Ishikawa (cell line): Measurements from ENCODE around the gene NPAS2.

Source experiments
- CEBPB ChIP-seq: IDR thresholded peaks from 2 replicates; pipeline ENCODE4 v1.6.1; 2012
- CREB1 ChIP-seq: IDR thresholded peaks from 2 replicates; pipeline ENCODE4 v1.6.1; 2012; ENCODE audit warnings: low read depth
- EGR1 ChIP-seq: IDR thresholded peaks from 2 replicates; pipeline ENCODE4 v1.6.1; 2012
- EP300 ChIP-seq: IDR thresholded peaks from 2 replicates; pipeline ENCODE4 v1.6.1; 2012; ENCODE audit warnings: borderline replicate concordance
- FOXM1 ChIP-seq: IDR thresholded peaks from 2 replicates; pipeline ENCODE4 v1.6.1; 2012; ENCODE audit warnings: low read depth, borderline replicate concordance
- NFIC ChIP-seq: IDR thresholded peaks from 2 replicates; pipeline ENCODE4 v1.6.1; 2012
- RAD21 ChIP-seq: IDR thresholded peaks from 2 replicates; pipeline ENCODE4 v1.6.1; 2012; ENCODE audit warnings: low read depth
- REST ChIP-seq: IDR thresholded peaks from 2 replicates; pipeline ENCODE4 v1.6.1; 2012; ENCODE audit warnings: low read depth, mild to moderate bottlenecking
- TAF1 ChIP-seq: IDR thresholded peaks from 2 replicates; pipeline ENCODE4 v1.6.1; 2012; ENCODE audit warnings: low read depth, mild to moderate bottlenecking
- TCF12 ChIP-seq: IDR thresholded peaks from 2 replicates; pipeline ENCODE4 v1.6.1; 2012; ENCODE audit warnings: low read depth
- TEAD4 ChIP-seq: IDR thresholded peaks from 2 replicates; pipeline ENCODE4 v1.6.1; 2012
- USF1 ChIP-seq: IDR thresholded peaks from 2 replicates; pipeline ENCODE4 v1.6.1; 2012
- YY1 ChIP-seq: IDR thresholded peaks from 2 replicates; pipeline ENCODE4 v1.6.1; 2012; ENCODE audit warnings: low read depth
- ZBTB7A ChIP-seq: IDR thresholded peaks from 2 replicates; pipeline ENCODE4 v1.6.1; 2012; ENCODE audit warnings: low read depth
- TF ChIP-seq, protein P1 (sequence below): IDR thresholded peaks from 2 replicates; pipeline ENCODE4 v1.6.1; 2012

NPAS2 gene

DNA sequence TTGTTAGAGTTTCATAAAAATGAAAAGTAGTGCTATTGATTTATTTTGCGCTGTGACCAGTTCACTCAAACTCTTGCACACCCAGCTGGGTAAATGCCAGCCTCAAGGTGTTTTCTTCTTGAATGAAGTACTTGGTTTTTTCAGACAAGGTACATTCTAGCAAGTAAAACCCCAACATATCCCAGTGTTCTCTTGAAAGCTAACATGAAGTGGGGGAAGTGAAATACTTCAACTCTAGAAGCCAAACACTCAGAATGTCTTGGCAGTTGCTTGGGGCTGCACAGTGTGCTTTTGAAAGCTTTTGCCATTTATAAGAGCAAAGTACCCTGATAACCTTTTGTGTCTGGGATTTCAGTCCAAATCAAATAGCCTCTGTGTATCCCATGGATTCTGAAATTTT lies 13.4 kb downstream of the NPAS2 start:
- TF ChIP-seq EGR1: no peak
- TF ChIP-seq, protein P1, sequence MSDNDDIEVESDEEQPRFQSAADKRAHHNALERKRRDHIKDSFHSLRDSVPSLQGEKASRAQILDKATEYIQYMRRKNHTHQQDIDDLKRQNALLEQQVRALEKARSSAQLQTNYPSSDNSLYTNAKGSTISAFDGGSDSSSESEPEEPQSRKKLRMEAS: no peak
- no peak for TF ChIP-seq TAF1
- TF ChIP-seq REST: no peak
- no peak for TF ChIP-seq TCF12
- no peak for TF ChIP-seq YY1
- no peak for TF ChIP-seq NFIC
- TF ChIP-seq CREB1: no peak
- no peak for TF ChIP-seq CEBPB
- no peak for TF ChIP-seq RAD21
- TF ChIP-seq TEAD4: no peak
- TF ChIP-seq ZBTB7A: no peak
- no peak for TF ChIP-seq EP300
- no peak for TF ChIP-seq FOXM1
- TF ChIP-seq USF1: no peak

- TF ChIP-seq NFIC (no peak), FOXM1 (no peak), TEAD4 (no peak)
Measured at GRCh38 chr2:100834221-100834620, 14.3 kb downstream of the NPAS2 start.

GRCh38 chr2:100835006-100835659 lies 15.2 kb downstream of the NPAS2 start:
- TF ChIP-seq EP300: no peak
- TF ChIP-seq FOXM1: no peak
- TF ChIP-seq, protein P1: no peak
- TF ChIP-seq TEAD4: no peak
- no peak for TF ChIP-seq CEBPB
- no peak for TF ChIP-seq TAF1
- TF ChIP-seq NFIC: no peak
- no peak for TF ChIP-seq TCF12
- no peak for TF ChIP-seq YY1
- TF ChIP-seq CREB1: no peak
- no peak for TF ChIP-seq ZBTB7A
- no peak for TF ChIP-seq RAD21
- TF ChIP-seq REST: no peak
- no peak for TF ChIP-seq USF1
- TF ChIP-seq EGR1: no peak

- no peak for TF ChIP-seq TCF12
- TF ChIP-seq, protein P1: no peak
- no peak for TF ChIP-seq CREB1
- TF ChIP-seq YY1: no peak
- TF ChIP-seq CEBPB: no peak
- TF ChIP-seq USF1: no peak
- no peak for TF ChIP-seq TAF1
- TF ChIP-seq TEAD4: no peak
- TF ChIP-seq RAD21: no peak
- no peak for TF ChIP-seq REST
- no peak for TF ChIP-seq FOXM1
- no peak for TF ChIP-seq ZBTB7A
- TF ChIP-seq NFIC: no peak
Measured at GRCh38 chr2:100840519-100840918, 20.6 kb downstream of the NPAS2 start.
